IPS-NIHi7 (cell line): ENCODE results near the gene ACBD6.
A peak's percentile ranks its signal among the peaks of the same experiment; 100 is the strongest.
"Not testable (repeated sequence)": the region's sequence is repeated elsewhere in the genome, so short reads cannot be mapped to it uniquely, and the experiment has no call there.

Source experiments
- DNase-seq: peaks from one replicate; pipeline ENCODE4 v3.0.0; 2012; ENCODE audit warnings: mixed read lengths; ENCODE audit errors: extremely low spot score

Gene ACBD6

DNA sequence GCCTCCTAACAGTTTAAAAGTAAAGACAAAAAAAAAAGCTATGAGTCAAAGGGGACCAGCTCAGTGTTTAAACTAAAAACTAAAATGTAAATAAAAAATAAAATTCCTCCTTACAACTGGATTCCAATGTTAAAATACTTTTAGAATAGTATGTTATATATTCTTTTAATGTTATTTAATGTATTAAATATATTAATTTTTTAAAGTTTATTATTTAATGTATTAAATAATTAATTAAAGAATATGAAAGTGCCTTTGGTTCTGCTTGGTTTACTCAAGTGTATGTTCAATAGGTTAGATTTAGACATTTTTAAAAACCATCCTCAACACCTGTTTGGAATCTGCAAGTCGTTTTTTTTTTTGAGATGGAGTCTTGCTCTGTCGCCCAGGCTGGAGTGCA is 13.1 kb downstream of the ACBD6 start:
- no peak for DNase-seq

DNA sequence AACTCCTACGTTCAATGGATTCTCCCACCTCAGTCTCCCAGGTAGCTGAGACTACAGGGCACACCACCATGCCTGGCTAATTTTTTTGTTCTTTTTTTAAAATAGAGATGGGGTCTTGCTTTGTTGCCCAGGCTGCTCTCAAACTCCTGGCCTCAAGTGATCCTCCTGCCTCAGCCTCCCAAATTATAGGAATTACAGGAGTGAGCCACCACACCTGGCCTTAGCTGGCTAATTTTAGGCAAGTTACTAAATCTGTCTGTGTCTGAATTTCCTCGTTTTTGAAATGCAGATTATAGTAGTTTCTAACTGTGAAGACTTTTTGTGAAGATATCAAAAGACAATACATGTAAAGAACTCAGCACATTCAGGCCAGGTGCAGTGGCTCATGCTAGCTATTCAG is 13.7 kb downstream of the ACBD6 start:
- no peak for DNase-seq

DNA sequence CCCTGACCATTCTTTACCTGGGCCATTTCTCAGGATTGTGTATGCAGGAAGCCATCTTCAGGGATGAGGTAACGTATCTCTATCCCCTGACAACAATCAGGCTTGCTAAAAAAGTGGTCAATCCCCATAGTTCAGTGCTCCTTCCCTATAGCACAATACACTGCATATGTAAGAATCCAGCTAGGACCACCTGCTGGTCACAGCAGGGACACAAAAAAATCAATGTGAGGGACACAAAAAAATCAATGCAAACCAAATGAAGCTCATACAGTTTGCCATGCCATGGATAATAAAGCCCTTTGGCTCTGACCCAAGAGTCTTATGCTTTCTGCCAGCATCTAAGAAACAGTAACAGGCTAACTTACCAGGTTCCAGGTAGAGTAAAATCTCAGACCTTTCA is 16.3 kb downstream of the ACBD6 start:
- no peak for DNase-seq

DNA sequence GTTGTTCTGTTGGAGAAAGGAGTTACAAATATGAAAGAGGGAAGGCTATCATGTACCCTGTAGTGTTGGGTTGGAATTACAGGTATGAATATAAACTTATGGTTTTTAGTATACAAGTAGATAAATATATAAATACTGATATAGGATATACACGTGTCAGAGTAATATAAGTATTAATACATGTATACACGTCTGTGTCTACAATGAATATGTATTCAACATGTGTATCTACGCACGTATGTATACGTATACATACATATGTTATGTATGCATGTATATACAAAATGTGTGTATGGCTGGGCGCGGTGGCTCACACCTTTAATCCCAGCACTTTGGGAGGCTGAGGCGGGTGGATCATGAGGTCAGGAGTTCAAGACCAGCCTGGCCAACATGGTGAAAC is 17.9 kb downstream of the ACBD6 start:
- no peak for DNase-seq

DNA sequence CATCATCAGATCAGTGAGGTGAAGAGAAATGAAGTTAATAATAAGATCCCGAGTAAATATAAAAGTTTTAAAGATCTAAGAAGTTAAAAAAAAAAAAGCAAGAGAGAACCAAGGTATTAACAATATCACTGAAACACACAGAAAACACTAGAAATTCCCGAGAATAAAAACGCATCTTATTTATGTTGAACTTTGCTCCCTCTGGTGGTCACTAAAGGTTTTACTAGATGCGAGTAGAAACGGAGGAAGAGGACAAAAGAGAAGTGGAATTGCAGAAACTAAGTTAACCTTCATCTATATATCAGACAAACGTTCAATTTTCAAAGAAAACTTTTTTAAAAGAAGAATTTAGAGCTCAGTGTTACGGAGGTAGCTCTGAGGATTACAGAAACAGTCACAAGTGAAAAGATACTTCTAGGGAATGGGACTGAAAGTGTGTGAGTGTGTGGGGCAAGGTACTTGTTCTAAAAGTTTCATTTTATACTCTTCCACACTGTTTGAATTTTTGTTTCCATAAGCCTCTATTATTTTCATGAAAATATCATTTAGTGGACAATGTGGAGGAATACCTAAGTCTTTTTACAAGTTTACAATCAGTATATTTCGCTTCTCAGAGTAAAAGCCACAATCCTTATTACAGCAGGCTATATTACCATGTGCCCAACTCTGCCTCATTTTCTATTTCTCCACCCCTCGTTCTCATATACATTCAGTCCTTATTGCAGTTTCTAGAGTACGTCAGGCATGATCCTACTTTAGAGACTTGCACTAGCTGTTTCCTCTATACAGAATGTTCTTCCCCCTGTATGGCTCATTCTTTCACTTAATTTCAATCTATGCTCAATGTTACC is 19.7 kb downstream of the ACBD6 start:
- DNase-seq = peak; percentile 31

DNA sequence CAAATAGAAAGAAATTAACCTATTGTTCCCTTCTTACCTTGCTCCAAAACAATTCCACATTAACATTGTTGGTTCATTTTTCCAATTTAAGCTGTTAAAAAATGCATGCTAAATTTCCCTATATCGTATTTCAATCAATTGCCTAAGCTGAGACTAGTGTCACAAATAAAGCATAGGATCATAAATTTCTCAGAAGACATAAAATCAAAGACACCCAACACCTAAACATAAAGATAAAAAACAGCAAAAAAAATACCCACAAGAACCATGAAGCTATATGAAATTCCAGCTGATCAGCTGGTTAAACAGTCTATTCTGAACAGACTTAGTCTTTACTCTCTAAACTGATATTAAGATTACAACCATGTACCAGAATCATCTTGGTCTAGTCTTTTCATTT is 32.3 kb downstream of the ACBD6 start:
- no peak for DNase-seq

DNA sequence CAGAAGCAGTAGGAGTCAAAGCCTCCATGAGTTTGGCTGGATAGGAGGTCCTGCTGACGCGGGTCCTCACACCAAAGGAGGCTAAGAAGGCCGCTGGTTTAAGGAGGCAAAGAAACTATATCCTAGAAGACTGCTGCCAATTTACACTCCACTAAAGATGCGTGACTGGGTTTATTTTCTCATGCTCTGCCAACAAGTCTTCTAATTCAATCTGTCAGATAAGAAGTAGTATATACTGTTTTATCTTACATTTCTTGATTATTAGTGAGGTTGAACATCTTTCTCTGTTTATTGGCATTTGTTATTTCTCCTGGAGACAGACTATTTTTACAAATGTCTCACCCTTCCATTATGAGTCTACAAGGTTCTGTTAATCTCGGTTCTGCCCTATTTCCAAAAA is 34.1 kb downstream of the ACBD6 start:
- no peak for DNase-seq

DNA sequence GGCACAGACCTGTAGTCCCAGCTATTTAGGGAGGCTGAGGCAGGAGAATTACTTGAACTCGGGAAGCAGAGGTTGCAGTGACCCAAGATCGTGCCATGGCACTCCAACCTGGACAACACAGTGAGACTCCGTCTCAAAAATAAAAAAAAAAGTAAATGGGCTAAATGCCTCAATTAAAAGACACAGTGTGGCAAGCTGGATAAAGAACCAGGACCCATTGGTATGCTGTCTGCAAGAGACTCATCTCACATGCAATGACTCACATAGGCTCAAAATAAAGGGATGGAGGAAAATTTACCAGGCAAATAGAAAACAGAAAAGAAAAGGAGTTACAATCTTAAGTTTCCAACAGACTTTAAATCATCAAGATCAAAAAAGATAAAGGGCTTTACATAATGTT is 40.3 kb downstream of the ACBD6 start:
- DNase-seq = no peak

DNA sequence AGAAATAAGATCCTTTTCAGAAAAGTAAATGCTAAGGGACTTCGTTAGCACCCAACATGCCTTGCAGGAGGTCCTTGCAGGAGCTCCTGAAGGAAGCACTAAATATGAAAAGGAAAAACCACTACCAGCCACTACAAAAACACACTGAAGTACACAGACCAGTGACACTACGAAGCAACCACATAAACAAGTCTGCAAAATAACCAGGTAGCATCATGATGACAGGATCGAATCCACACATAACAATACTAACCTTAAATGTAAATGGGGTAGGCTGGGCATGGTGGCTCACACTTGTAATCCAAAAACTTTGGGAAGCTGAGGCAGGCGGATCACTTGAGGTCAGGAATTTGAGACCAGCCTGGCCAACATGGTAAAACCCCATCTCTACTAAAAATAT is 40.7 kb downstream of the ACBD6 start:
- DNase-seq = not testable (repeated sequence)

DNA sequence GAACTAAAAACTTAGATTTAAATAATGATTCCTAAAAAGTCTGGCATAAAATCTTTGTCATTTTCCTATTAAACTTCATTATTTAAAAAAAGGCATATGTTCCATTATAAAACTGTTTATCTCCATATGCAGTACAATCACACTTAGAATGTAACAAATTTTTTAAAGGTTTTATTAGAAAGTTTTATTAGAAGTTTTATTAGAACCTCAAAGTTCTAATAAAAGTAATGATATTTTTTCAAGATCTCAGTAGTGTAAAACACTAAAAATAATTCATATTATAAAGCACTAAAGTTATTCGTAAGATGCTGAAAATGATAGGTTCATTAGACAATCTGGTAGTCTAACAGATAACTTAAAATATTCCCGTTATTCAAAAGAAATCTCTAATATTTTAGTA is 43.6 kb downstream of the ACBD6 start:
- no peak for DNase-seq

DNA sequence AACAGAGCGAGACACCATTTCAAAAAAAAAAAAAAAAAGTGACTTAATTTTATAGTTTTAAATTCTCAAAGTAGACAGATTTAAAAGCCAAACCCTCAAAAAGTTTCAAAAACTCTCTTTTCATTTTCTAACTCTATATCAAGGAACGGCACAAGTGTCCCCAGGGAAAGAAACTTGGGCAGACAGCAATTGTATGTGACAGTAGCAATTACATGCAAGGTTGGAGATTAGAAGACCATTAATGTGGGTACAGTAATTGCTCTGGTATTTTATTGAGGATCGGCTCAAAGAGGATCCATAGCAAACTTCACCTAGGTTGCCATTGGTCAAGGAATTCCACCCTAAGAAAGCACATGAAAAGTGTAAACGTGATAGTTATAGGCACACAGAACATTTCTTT is 46.2 kb downstream of the ACBD6 start:
- DNase-seq = no peak

DNA sequence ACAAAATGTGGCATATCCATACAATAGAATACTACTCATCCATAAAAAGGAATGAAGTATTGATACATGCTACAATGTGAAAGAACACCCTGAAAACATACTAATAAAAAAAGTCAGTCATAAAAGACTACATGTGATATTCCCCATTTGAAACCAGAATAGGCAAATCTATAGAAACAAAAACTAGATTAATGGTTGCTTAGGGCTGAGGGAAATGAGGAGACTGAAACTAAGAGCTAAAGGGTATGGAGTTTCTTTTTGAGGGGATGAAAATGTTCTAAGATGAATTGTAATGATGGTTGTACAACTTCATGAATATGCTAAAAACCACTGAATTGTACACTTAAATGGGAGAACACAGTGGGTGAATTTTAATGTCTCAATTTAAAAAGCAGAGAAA is 50.9 kb downstream of the ACBD6 start:
- DNase-seq = no peak

DNA sequence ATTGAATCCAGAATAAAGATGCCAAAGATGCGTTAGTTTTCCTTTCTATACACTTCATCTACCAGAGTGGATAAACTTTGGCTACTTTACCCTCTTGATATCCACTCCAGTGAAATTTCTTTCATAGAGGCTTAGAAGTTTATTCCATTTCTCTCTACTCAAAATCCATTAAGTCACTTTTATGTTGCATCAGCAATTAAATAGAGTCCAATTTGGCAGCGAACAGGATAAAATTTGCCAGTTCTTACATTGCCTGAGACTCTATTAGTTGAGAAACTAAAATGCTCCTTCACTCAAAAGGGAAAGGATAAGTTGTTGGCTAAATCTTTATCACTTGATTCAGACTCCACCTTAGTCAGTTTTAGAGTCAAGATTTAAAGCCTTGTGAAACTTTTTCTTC is 57.9 kb downstream of the ACBD6 start:
- DNase-seq = no peak

DNA sequence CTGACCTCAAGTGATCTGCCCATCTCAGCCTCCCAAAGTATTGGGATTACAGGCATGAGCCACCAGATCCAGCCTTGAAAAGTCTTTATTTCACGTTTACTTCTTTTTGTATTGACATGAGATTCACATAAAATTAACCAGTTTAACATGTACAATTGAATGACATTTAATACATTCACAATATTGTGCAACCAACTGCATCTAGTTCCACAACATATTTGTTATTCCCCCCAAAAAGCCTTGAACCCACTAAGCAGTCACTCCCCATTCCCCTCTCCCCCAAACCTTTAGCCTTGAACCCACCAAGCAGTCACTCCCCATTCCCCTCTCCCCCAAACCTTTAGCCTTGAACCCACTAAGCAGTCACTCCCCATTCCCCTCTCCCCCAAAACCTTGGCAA is 62.0 kb downstream of the ACBD6 start:
- DNase-seq = no peak

DNA sequence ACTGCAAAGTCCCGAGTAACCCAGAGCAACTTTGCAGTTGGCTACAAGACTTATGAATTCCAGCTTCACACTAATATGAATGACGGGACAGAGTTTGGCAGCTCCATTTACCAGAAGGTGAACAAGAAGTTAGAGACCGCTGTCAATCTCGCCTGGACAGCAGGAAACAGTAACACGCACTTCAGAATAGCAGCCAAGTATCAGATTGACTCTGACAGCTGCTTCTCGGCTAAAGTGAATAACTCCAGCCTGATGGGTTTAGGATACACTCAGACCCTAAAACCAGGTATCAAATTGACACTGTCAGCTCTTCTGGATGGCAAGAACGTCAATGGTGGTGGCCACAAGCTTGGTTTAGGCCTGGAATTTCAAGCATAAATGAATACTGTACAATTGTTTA is 66.8 kb downstream of the ACBD6 start:
- DNase-seq = no peak

DNA sequence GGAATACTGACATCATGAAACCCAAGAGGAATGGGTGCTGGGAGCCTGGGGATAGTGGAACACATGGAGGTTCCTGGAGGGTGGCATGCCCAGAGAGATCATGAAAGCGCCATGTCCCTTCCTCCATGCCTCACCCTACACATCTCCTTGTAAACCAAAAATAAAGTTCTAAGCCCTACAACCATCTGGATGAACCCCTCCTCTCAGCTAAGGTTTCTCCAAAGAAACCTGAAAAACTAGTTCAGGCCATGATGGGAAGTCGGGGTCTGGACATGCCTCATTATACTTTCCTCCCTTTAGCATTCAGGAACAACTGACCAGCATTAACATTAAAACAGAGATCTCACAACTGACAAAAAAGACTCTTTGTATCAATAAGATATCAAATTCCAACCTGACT is 68.5 kb downstream of the ACBD6 start:
- no peak for DNase-seq

DNA sequence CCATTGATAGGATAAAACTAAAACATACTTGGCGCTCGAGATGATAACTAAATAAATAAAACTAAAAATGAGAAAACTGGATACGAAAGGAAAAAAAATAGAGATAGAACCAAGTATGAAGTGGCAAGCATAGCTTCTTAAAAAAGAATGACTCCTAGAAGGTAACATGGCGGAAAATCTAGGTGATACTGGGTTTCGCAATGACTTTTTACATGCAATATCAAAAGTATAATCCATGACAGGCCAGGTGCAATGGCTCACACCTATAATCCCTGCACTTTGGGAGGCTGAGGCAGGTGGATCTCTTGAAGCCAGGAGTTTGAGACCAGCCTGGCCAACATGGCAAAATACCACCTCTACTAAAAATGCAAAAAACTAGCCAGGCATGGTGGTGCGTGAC is 70.7 kb downstream of the ACBD6 start:
- no peak for DNase-seq

DNA sequence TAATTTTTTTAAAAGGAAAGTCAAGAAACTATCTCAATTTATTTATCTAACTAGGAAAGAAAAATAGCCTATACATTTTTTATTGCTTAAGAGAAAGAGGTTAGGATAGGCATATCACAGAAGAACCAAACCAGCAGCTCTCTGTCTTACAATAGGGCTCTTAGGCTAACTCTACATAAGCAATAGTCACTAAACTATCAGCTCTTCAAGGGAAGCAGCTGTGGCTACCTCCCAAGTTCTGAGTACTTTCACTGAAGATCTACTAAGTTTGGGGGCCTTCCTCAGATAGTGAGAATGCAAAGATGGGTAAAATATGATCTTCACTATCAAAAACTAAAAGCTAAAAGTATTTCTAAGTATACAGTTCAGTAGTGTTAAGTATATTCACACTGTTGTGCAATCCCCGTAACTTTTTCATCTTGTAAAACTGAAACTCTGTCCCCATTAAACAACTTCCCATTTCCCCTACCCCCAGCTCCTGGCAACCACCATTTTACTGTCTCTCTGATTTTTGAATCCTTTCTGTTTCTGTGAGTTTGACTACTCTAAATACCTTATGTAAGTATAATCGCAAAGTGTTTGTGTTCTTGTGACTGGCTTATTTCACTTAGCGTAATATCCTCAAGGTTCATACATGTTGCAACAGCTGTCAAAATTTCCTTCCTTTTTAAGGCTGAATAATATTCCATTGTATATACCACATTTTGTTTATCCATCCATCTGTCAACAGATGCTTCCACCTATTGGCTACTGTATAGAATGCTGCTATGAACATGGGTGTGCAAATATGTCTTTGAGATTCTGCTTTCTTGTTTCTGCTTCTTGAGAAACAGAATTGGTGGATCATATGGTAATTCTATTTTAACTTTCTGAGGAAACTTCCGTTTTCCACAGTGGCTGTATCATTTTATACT is 73.3 kb downstream of the ACBD6 start:
- no peak for DNase-seq

DNA sequence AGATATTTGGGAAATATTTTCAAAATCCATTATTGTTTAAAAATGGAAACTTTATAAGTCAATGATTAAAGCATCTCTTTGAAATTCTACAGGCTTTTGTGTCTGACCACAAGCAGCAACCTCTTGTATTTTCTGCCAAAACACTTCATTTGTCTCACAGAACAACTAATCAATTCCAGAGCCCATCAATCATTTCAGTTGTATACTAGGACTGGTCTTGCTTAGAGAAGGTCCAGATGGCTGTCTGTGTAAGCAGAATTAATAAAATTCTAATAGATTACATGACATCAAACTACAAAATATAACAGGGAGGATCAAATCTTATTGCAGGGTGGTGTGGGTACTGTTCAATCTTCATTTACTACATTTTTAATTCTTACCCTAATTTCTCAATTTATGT is 76.4 kb downstream of the ACBD6 start:
- DNase-seq = no peak

DNA sequence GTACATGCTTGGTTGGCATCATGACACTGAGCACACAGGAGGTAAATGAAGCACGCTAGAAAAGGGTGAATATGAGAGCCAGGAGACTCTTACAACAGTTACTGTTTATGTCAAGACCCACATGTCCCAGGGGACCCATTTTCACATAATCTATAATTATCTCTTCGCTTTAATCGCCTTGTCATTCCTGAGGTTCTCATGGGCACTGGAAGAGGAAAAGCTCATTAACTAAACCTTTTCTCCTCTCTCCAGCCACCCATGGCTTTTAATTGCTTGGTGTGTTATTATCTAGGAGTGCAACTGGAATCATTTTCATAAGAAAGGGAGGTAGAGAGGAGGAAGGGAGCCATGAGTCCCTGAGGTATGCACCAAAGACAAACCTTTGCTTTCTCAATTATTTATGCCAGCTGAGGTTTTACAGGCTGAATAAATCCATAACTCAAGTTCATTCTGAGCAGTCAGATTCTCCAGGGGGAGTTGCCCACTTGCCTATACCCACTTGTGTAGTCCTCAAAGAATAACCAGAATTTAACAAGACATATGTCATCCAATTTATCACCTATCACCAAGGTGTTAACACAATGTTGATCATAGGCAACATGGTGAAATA is 77.4 kb downstream of the ACBD6 start:
- DNase-seq = no peak

DNA sequence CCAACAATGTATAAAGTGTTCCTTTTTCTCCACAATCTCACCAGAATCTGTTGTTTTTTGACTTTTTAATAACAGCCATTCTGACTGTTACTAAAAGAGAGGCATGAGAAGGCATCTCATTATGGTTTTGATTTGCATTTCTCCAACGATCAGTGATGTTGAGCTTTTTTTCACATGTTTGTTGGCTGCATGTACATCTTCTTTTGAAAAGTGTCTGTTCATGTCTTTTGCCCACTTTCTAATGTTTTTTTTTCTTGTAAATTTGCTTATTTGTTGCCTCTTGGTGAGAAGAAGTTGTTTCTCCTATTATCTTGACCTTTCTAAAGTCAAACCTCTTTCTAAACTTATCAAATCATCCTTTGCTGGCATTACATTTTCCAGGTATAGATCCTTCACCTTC is 80.8 kb downstream of the ACBD6 start:
- no peak for DNase-seq

DNA sequence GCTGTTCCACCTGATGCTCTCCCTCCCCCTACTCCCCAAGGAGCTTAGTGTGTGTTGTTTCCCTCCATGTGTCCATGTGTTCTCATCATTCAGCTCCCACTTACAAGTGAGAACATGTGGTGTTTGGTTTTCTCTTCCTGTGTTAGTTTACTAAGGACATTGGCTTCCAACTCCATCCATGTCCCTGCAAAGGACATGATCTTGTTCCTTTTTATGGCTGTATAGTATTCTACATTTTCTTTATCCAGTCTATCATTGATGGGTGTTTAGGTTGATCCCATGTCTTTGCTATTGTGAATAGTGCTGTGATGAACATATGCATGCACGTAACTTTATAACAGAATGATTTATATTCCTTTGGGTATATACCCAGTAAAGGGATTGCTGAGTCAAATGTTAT is 81.2 kb downstream of the ACBD6 start:
- DNase-seq = not testable (repeated sequence)
